Activated naive CD8-positive, alpha-beta T cell treated with anti-CD3 and anti-CD28 coated beads, Interleukin-2, amount 10 ng/mL, durations not matched to agents 7 days and 5 days (primary cell): Measurements from ENCODE around the gene QSOX2. TPM values are rescaled to one million over a fixed set of nuclear protein-coding genes. Genes with fewer than 3 reads are reported as not detected.

Source experiments
- ATAC-seq: fragments of 150-1000 bp; cut with Tn5 transposase; one replicate; pipeline ENCODE4 v1.10.0; 2021; ENCODE audit warnings: low read depth, moderate library complexity
- POLR2A ChIA-PET: fragments of 350-600 bp; sonication (Branson Sonifier 250); formaldehyde crosslinking; loops from one replicate; lab custom pipeline; 2021; ENCODE audit warnings: antibody characterized with exemption; lab: Charles Lee
- DNase-seq: peaks from one replicate; pipeline ENCODE4 v3.0.0; 2021
- H3K27ac Mint-ChIP-seq: one replicate; pipeline ENCODE4 v1.8.0; 2022; ENCODE audit warnings: mild to moderate bottlenecking, mixed read lengths
- H3K27me3 Mint-ChIP-seq: one replicate; pipeline ENCODE4 v1.8.0; 2022; ENCODE audit warnings: mild to moderate bottlenecking, moderate library complexity, mixed read lengths
- H3K36me3 Mint-ChIP-seq: one replicate; pipeline ENCODE4 v1.8.0; 2021; ENCODE audit warnings: mild to moderate bottlenecking, mixed read lengths
- H3K4me1 Mint-ChIP-seq: one replicate; pipeline ENCODE4 v1.8.0; 2021; ENCODE audit warnings: mixed read lengths
- H3K4me3 Mint-ChIP-seq: one replicate; pipeline ENCODE4 v1.8.0; 2022; ENCODE audit warnings: mild to moderate bottlenecking, moderate library complexity, mixed read lengths
- H3K9me3 Mint-ChIP-seq: one replicate; pipeline ENCODE4 v1.8.0; 2021; ENCODE audit warnings: mixed read lengths
- total RNA-seq, 2 experiments: library from RNA; stranded (reverse); gene quantifications; one replicate each; pipeline ENCODE4 v1.2.3, GENCODE V29; 2021

Gene QSOX2
- total RNA-seq, 2 experiments from 2014 or later = 12.4 to 12.8 TPM

DNA sequence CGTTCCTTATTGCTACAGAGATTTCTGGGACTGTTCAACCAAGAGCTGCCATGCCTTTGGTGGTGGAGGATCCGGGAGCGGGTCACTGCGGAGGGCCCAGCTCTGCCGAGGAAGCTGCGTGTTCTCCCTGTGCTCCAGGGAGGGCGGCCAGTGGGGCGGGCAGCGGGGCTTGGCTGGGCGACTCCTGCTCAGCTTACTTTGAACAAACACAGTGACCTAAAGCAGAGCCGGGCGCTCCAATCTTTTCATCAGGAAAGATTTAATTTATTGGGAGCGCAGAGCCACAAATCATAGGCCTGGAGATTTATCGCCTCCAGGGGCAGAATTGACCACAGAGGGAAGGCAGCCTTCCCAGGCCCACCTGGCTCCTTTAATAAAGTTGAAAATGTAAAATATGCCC is 68.4 kb downstream of the QSOX2 start:
- Mint-ChIP-seq H3K27me3 (no peaks in the 10 kb centered on the region), H3K27ac (no peak overlapping the region), H3K4me3 (no peak overlapping the region), H3K9me3 (no peaks in the 10 kb centered on the region), H3K36me3 (no peaks in the 10 kb centered on the region), H3K4me1 (no peaks in the 10 kb centered on the region)
- POLR2A ChIA-PET = no interaction called here
- ATAC-seq (no peak), DNase-seq (no peak)

DNA sequence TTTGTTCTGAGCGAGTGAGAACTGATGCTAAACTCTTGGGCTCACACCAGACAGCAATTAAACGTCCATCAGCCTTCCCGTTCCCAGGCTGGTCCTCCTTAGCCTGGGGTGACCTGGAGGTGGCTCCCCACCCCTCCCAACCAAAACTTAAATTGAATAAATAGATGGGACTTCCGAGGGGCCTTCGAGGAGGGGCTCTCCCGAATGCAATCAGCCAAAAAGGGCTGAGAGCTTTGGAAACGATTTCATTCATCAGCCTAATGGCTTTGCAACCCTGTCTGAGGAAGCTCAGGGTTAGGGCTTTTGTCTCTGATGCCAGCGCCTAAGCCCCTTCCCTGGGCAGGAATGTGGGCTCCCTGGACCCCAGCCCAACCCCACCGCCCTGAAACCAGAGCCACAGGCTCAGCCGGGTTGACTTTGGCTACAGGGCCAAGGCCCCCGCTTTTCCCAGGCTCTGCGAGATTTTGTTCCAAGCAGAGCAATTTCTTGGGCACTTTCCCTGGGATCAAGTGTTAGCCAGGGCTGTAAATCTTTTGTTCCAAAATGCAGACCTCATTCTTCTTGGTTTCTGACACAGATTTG is 69.9 kb downstream of the QSOX2 start:
- DNase-seq = no peak
- H3K4me1 Mint-ChIP-seq = no peaks in the 10 kb centered on the region
- POLR2A ChIA-PET = no interaction called here
- no peak for ATAC-seq
- H3K27ac Mint-ChIP-seq = no peak overlapping the region
- H3K9me3 Mint-ChIP-seq = no peaks in the 10 kb centered on the region
- no peak overlapping the region for H3K4me3 Mint-ChIP-seq
- H3K36me3 Mint-ChIP-seq = no peaks in the 10 kb centered on the region
- no peaks in the 10 kb centered on the region for H3K27me3 Mint-ChIP-seq

DNA sequence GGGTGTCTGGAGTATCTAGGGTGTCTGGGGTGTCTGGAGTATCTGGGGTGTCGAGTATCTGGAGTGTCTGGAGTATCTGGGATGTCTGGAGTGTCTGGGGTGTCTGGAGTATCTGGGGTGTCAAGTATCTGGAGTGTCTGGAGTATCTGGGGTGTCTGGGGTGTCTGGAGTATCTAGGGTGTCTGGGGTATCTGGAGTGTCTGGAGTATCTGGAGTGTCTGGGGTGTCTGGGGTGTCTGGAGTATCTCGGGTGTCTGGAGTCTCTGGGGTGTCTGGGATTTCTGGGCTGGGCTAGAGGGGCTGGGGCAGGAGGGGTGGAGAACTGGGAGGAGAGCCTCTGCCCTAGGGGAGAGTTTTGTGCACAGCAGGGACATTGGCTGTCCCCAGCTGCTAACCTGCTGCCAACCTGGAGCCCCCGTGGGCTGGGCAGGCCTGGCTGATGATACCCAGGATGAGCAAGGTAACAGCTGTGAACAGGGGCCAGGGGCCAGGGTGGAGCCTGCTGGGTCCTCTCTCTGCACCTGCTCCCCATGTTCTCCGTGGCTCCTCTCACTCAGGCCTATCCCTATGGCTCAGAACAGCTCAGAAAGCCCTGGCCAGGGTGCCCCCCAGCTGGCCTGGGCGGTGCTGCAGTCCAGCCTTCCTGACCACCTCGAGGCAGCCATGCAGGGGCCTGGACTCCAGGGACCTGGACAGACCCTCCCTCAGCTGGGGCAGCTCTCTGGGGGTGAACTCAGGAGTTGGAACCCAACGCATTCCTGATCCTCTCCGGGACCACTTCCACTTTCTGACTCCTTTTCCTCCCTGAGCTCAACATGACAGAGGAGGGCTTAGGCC is 70.6 kb downstream of the QSOX2 start:
- POLR2A ChIA-PET = no interaction called here
- ATAC-seq (no peak), DNase-seq (no peak)
- Mint-ChIP-seq H3K27me3 (no peaks in the 10 kb centered on the region), H3K27ac (no peak overlapping the region), H3K36me3 (no peaks in the 10 kb centered on the region), H3K4me1 (no peaks in the 10 kb centered on the region), H3K4me3 (no peak overlapping the region), H3K9me3 (no peaks in the 10 kb centered on the region)

DNA sequence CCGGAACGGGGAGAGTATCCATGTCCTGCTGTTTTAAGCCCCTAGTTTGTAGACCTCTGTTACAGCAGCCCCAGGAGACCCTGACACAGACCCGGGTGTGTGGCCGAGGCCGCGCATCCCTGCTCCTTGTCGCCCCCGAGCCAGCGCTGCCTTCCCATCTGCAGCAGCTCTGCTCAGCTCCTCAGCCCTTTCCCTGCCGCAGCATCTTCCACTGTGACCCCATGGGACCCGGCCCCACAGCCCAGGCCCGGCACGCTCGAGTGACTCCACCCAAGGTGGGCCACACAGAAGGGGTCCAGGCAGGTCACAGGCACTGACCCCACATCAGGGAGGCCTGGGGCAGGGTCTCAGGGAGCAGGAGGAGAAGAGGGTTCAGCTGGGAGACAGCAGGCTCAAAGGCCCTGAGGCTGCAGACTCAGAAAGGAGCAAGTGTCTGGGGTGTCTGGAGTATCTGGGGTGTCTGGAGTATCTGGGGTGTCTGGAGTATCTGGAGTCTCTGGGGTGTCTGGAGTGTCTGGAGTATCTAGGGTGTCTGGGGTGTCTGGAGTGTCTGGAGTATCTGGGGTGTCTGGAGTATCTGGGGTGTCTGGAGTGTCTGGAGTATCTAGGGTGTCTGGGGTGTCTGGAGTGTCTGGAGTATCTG is 71.8 kb downstream of the QSOX2 start:
- Mint-ChIP-seq H3K27ac (no peak overlapping the region), H3K4me3 (no peak overlapping the region), H3K27me3 (peaks cover 2% of the 10 kb centered on the region), H3K4me1 (no peaks in the 10 kb centered on the region), H3K9me3 (no peaks in the 10 kb centered on the region), H3K36me3 (no peaks in the 10 kb centered on the region)
- DNase-seq (no peak), ATAC-seq (no peak)
- POLR2A ChIA-PET = no interaction called here

DNA sequence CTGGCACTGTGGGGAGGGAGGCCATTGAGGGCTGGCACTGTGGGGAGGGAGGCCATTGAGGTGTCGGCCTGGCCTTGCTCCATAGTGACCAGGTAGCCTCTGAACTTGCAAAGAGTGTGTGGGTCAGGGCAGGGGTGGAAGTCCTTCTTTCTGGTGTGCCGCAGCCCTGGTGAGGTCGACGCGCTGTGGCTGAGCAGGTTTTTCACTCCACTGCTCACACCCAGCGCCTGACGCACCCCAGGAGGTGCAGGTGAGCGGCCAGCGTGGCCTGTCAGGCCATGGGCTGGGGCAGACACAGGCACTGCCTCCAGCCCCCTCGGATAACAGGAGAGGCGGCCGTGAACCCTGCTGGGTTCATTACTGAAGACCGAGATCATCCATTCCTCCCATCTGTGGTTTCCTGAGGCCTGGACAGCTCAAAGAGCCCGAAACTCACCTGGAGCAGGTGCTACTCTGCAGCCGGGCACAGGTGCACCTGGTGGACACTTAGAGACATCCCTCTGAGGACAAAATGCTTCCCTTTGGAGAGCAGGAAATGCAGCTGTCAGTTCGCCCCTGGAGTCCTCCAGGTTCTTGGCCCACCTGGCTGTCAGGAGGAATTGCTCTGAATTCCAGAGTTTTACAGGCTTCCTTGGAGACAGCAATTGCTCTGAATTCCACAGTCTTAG is 73.1 kb downstream of the QSOX2 start:
- Mint-ChIP-seq H3K27me3 (peaks cover 2% of the 10 kb centered on the region), H3K27ac (no peak overlapping the region), H3K9me3 (no peaks in the 10 kb centered on the region), H3K36me3 (no peaks in the 10 kb centered on the region), H3K4me3 (no peak overlapping the region), H3K4me1 (no peaks in the 10 kb centered on the region)
- ATAC-seq = no peak
- DNase-seq = no peak
- POLR2A ChIA-PET = no interaction called here

DNA sequence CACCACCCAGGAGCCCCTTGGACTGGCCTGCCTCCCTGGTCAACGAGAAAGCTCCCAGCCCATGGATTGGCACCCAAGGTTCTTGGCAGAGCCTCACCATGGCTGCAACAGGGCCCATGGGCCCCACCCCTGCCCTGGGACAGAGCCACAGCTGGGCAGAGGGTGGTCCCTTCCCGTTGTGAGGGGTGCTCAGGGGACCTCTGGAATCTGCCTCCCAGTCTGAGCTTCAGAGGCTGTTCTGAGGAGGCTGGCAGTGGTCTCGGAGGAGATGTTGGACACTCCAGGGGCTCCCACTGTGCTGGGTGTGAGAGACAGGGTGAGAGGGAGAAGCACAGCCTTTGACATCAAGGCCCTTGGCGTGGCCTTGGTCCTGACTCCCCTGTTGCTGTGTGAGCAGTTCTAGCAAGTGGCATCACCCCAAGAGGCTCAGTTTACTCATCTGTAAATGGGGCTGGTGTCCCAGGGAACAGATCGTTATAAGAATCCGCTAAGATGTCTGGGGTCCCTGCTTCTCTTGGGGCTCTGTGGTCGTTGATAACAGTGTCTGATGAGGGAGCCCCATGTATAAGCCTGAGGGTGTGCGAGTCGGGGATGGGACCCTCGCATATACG is 73.7 kb downstream of the QSOX2 start:
- DNase-seq = no peak
- Mint-ChIP-seq H3K4me1 (no peaks in the 10 kb centered on the region), H3K27me3 (peaks cover 2% of the 10 kb centered on the region), H3K4me3 (no peak overlapping the region), H3K9me3 (no peaks in the 10 kb centered on the region), H3K36me3 (no peaks in the 10 kb centered on the region), H3K27ac (no peak overlapping the region)
- no peak for ATAC-seq
- POLR2A ChIA-PET = no interaction called here

DNA sequence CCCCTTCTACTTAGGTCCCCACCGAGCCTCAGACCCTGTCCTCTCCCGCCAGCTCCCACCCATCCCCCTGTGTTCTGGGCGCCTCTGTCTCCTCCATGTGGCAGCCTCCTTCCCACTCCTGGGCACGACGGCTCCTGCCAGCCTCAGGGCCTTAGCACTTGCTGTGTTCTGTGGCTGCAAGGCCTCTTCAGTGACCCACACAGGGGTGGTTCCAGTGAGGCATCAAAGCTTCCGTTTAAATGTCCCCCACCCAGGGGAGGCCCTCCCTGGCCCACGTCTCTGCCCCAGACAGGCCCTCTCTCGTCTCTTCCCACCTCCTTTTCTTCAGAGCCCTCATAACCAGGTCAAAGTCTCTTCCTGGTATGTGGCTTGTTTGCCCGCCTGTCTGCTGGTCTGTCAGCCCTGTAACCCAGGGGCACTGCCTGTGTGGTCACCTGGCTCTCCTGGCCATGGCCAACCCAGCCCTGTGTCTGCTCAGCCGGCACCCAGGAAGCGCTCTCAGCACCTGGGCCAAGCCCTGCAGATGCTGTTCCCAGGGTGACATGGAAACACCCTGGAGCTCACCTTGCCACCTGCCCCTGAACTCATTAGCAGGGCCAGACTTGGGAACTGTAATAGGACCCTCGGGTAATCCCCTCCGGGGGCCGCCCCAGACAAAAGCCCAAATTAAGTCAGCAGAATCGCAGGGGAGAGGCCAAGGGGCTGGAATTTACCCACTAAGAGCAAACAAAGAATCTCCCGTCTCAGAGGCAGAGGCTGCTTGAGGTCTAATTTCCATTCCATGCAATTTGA is 74.4 kb downstream of the QSOX2 start:
- H3K27ac Mint-ChIP-seq = no peak overlapping the region
- no peaks in the 10 kb centered on the region for H3K4me1 Mint-ChIP-seq
- H3K9me3 Mint-ChIP-seq = no peaks in the 10 kb centered on the region
- ATAC-seq (no peak), DNase-seq (no peak)
- POLR2A ChIA-PET = no interaction called here
- H3K27me3 Mint-ChIP-seq = peaks cover 2% of the 10 kb centered on the region
- H3K4me3 Mint-ChIP-seq = no peak overlapping the region
- H3K36me3 Mint-ChIP-seq = no peaks in the 10 kb centered on the region

DNA sequence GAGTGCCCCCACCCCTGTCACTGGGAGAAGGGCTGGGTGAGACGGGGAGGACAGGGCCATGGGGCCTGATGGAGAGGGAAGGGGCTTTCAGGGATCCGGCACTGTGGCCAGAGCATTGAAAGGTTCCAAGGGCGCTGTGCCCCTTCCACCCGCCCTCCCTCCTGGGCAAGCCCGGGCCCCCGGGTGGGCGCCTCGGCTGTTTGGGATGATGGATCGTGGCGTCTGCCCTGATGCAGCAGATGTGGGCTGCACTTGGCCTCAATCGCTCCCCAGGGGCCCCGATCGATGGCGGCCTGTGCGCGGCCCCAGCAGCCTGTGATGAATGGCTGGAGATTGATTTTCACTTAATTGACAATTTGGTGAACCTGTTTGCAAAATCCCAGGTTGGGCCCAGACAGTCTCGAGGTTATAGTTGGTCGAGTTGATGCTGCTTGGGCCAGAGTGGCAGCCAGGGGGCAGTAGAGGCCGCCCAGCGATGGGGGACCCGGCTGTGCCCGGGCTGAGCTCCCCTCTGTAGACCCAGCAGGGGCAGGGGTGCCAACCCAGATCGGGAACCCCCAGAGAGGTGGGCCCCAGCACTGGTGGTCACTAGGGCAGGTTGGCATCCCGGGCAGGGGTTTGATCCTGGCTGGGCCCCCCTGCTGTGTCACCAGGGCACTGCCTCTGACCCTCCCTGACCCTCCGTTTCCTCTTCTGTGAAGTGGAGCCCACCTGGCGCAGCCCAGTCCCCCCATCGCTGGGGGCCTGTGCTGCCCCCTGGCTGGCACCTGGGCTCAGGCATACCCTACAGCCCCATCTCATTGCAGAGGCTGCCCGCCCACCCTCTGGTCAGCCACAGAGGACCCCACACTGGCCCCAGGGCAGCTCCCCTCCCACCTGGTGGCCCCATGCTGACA is 75.4 kb downstream of the QSOX2 start:
- DNase-seq (peak; percentile 73), ATAC-seq (peak; percentile 67)
- no peak overlapping the region for H3K27ac Mint-ChIP-seq
- peaks cover 2% of the 10 kb centered on the region for H3K27me3 Mint-ChIP-seq
- no peaks in the 10 kb centered on the region for H3K36me3 Mint-ChIP-seq
- H3K4me3 Mint-ChIP-seq = no peak overlapping the region
- no peaks in the 10 kb centered on the region for H3K9me3 Mint-ChIP-seq
- POLR2A ChIA-PET = no interaction called here
- H3K4me1 Mint-ChIP-seq = no peaks in the 10 kb centered on the region

DNA sequence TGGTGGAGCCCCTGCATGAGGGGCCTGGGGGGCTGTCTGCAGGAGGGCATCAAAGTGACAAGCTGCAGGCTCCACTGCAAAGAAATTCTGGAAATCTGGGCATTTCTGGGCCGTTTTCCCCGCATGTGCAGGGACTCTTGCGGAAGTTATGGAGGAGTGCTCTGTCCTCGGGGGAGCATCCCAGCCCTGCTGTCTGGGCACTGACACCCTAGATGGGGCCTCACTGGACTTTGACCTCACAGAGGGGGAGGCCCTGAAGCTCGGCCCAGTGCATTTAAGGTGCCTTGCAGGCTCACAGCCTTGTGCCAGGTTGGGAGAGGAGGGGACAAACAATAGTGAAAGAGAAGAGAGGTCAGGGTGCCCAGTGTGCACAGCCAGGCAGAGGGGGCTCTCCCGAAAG is 76.1 kb downstream of the QSOX2 start:
- no peaks in the 10 kb centered on the region for H3K4me1 Mint-ChIP-seq
- H3K4me3 Mint-ChIP-seq = no peak overlapping the region
- ATAC-seq (no peak), DNase-seq (no peak)
- no peak overlapping the region for H3K27ac Mint-ChIP-seq
- no peaks in the 10 kb centered on the region for H3K9me3 Mint-ChIP-seq
- POLR2A ChIA-PET = no interaction called here
- peaks cover 2% of the 10 kb centered on the region for H3K27me3 Mint-ChIP-seq
- H3K36me3 Mint-ChIP-seq = no peaks in the 10 kb centered on the region

DNA sequence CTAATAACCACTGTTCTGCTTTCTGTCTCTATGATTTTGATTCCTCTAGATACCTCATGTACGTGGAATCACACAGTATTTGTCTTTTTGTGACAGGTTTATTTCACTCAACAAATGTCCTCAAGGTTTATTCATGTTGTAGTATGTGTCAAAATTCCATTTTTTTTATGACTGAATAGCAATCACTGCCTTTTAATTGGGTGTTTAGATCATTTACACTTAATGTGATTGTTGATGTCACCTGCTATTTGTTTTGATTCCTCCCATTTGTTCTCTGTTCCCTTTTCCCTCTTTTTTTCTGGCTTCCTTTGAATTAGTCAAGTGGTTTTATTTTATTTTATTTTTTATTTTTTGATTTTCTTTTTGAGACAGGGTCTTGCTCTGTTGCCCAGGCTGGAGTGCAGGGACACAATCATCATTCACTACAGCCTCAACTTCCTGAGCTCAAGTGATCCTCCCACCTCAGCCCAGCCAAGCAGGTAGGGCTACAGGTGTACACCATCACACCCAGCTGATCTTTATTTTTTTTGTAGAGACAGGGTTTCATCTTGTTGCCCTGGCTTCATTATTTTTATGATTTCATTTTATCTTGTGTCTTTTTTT is 82.3 kb downstream of the QSOX2 start:
- ATAC-seq = no peak
- Mint-ChIP-seq H3K4me3 (no peak overlapping the region), H3K36me3 (no peaks in the 10 kb centered on the region), H3K27ac (no peak overlapping the region), H3K27me3 (no peaks in the 10 kb centered on the region), H3K9me3 (no peaks in the 10 kb centered on the region), H3K4me1 (no peaks in the 10 kb centered on the region)
- DNase-seq = no peak
- POLR2A ChIA-PET = no interaction called here

DNA sequence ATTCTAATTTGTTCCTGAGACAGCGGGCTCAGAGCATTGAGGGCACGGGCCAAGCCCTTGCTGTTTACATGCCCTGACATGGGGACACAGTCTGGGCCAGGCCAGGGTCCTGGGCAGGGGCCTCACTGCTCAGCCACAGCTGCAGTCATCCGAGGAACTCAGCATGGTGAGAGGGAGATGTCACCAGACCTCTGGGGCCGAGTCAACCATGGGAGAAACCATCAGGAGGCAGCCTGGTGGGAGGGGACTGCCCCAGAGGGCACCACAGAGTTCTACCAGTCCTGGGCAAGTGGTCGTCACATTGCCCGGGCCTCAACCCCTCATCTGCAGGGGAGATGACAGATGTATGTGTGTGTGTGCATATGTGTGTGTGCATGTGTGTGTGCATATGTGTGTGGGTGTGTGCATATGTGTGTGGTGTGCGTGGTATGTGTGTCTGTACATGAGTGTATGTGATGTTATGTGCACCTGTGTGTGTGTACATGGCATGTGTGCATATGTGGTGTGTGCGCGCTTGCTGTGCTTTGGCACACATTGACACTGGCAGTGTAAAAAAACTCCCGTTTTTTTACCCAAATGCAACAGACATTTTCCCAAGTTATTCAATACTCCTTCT is 84.5 kb downstream of the QSOX2 start:
- Mint-ChIP-seq H3K27me3 (peaks cover 4% of the 10 kb centered on the region), H3K36me3 (no peaks in the 10 kb centered on the region), H3K4me1 (no peaks in the 10 kb centered on the region), H3K27ac (no peak overlapping the region), H3K4me3 (no peak overlapping the region), H3K9me3 (no peaks in the 10 kb centered on the region)
- POLR2A ChIA-PET = no interaction called here
- no peak for ATAC-seq
- no peak for DNase-seq
